GM03348 (cell line): ENCODE data around the gene PLEKHM2.

ENCODE experiments used
- DNase-seq: peaks from one replicate; pipeline ENCODE4 v3.0.0; 2012; ENCODE audit warnings: low spot score

The PLEKHM2 gene

GRCh38 chr1:15726508-15726907 lies 42.4 kb downstream of the PLEKHM2 start:
- no peak for DNase-seq

GRCh38 chr1:15727021-15727420 lies 42.9 kb downstream of the PLEKHM2 start:
- DNase-seq, result no peak

- DNase-seq, result no peak
Measured at GRCh38 chr1:15727424-15727823, 43.3 kb downstream of the PLEKHM2 start.

- no peak for DNase-seq
Measured at GRCh38 chr1:15727866-15728534, 43.9 kb downstream of the PLEKHM2 start.

GRCh38 chr1:15728937-15729657 lies 45.0 kb downstream of the PLEKHM2 start:
- no peak for DNase-seq

- no peak for DNase-seq
Measured at GRCh38 chr1:15730423-15730822, 46.3 kb downstream of the PLEKHM2 start.

- DNase-seq, result no peak
Measured at GRCh38 chr1:15730936-15731335, 46.8 kb downstream of the PLEKHM2 start.

- no peak for DNase-seq
Measured at GRCh38 chr1:15731735-15732685, 47.9 kb downstream of the PLEKHM2 start.

GRCh38 chr1:15732686-15733081 lies 48.6 kb downstream of the PLEKHM2 start:
- no peak for DNase-seq

GRCh38 chr1:15733218-15733725 lies 49.2 kb downstream of the PLEKHM2 start:
- DNase-seq, result no peak

GRCh38 chr1:15733726-15734226 lies 49.7 kb downstream of the PLEKHM2 start:
- DNase-seq, result no peak

GRCh38 chr1:15734296-15734695 lies 50.2 kb downstream of the PLEKHM2 start:
- no peak for DNase-seq

GRCh38 chr1:15734901-15735300 lies 50.8 kb downstream of the PLEKHM2 start:
- no peak for DNase-seq

GRCh38 chr1:15735304-15736037 lies 51.4 kb downstream of the PLEKHM2 start:
- no peak for DNase-seq

- no peak for DNase-seq
Measured at GRCh38 chr1:15736038-15736891, 52.1 kb downstream of the PLEKHM2 start, which contains the start of gene SLC25A34. TSS of gene SLC25A34 (plus strand) at chr1:15736258. CDS start at chr1:15736486, 228 bp downstream.

GRCh38 chr1:15736892-15737261 lies 52.8 kb downstream of the PLEKHM2 start:
- DNase-seq, result no peak

- no peak for DNase-seq
Measured at GRCh38 chr1:15737324-15738319, 53.5 kb downstream of the PLEKHM2 start.

- no peak for DNase-seq
Measured at GRCh38 chr1:15738416-15739113, 54.4 kb downstream of the PLEKHM2 start.

- no peak for DNase-seq
Measured at GRCh38 chr1:15739259-15739658, 55.1 kb downstream of the PLEKHM2 start.
